MM.1S (cell line): Measurements from ENCODE around the gene RSBN1L.

Source experiments
- DNase-seq: peaks from one replicate; pipeline ENCODE4 v3.0.0-alpha.2; 2015
- H2AFZ ChIP-seq: fragments of 300-600 bp; sonication (generic); 2 replicates; pipeline ENCODE4 v1.6.0; 2016; ENCODE audit warnings: antibody characterized with exemption, low read length
- H3F3A ChIP-seq: fragments of 300-600 bp; sonication (generic); 2 replicates; pipeline ENCODE4 v1.6.1; 2016; ENCODE audit warnings: mild to moderate bottlenecking, antibody characterized with exemption, low read length, moderate library complexity, mixed read lengths; ENCODE audit not compliant: insufficient read depth
- H3K27ac ChIP-seq: fragments of 300-600 bp; sonication (generic); 2 replicates; pipeline ENCODE4 v1.5.1; 2016; ENCODE audit warnings: mild to moderate bottlenecking, low read length
- H3K27me3 ChIP-seq: fragments of 300-600 bp; sonication (generic); replicated peaks from 2 replicates; pipeline ENCODE4 v1.6.0; 2016; ENCODE audit warnings: low read length; ENCODE audit not compliant: insufficient read depth
- H3K36me3 ChIP-seq: fragments of 300-600 bp; sonication (generic); replicated peaks from 2 replicates; pipeline ENCODE4 v1.6.1; 2016; ENCODE audit warnings: mild to moderate bottlenecking, low read length, mixed read lengths; ENCODE audit not compliant: insufficient read depth
- H3K4me1 ChIP-seq: fragments of 300-600 bp; sonication (generic); 2 replicates; pipeline ENCODE4 v1.6.1; 2016; ENCODE audit warnings: low read length, mixed read lengths
- H3K4me2 ChIP-seq: fragments of 300-600 bp; sonication (generic); 2 replicates; pipeline ENCODE4 v1.6.0; 2016; ENCODE audit warnings: low read depth, low read length
- H3K4me3 ChIP-seq: fragments of 300-600 bp; sonication (generic); 2 replicates; pipeline ENCODE4 v1.5.1; 2016; ENCODE audit warnings: low read length, mixed read lengths
- H3K79me2 ChIP-seq: fragments of 300-600 bp; sonication (generic); 2 replicates; pipeline ENCODE4 v1.6.1; 2016; ENCODE audit warnings: mixed run types, low read length, mixed read lengths
- H3K9ac ChIP-seq: fragments of 300-600 bp; sonication (generic); 2 replicates; pipeline ENCODE4 v1.6.1; 2016; ENCODE audit warnings: low read length, mixed read lengths
- H3K9me2 ChIP-seq: fragments of 300-600 bp; sonication (generic); replicated peaks from 2 replicates; pipeline ENCODE4 v1.6.1; 2016; ENCODE audit warnings: mild to moderate bottlenecking, low read length, mixed read lengths; ENCODE audit not compliant: insufficient read depth
- H3K9me3 ChIP-seq: fragments of 300-600 bp; sonication (generic); replicated peaks from 2 replicates; pipeline ENCODE4 v1.6.1; 2016; ENCODE audit warnings: mild to moderate bottlenecking, low read length, mixed read lengths; ENCODE audit not compliant: insufficient read depth
- H4K20me1 ChIP-seq: fragments of 300-600 bp; sonication (generic); 2 replicates; pipeline ENCODE4 v1.6.1; 2016; ENCODE audit warnings: mild to moderate bottlenecking, low read length, moderate library complexity, mixed read lengths; ENCODE audit not compliant: insufficient read depth
- EZH2 ChIP-seq: fragments of 300-600 bp; sonication (generic); optimal IDR thresholded peaks from 2 replicates; pipeline ENCODE3; 2017; ENCODE audit warnings: low read depth, mild to moderate bottlenecking, antibody characterized with exemption, low read length, mixed read lengths
- EZH2phosphoT487 ChIP-seq: fragments of 300-600 bp; sonication (generic); IDR thresholded peaks from 2 replicates; pipeline ENCODE4 v1.6.1; 2018; ENCODE audit warnings: antibody characterized with exemption, low read length
- TF ChIP-seq, protein P1 (sequence below): fragments of 300-600 bp; sonication (generic); IDR thresholded peaks from 2 replicates; pipeline ENCODE4 v1.5.1; 2016; ENCODE audit warnings: antibody characterized with exemption, low read length, mixed read lengths

Gene RSBN1L

DNA sequence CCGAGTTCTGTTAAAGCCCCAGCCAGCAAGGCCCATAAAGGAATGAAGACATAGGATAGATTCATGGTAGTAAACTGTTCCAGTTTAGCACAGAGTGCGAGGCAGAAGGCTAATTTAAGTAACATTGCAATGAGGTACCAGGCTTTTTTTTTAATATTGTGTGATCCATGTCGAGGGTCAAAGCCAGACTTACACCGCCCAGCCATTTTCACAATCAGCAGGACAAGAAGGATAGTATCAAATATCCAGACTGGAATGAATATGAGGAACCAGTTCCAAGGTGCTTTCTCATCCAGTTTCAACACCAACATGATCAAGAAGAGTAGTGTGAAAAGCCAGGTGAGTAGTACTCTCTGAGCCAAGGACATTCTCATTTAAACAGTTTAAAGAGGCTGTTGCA, 97.7 kb downstream of the RSBN1L start:
- Histone ChIP-seq H2AFZ (no peak overlapping the region), H3K4me1 (peaks cover 13% of the 10 kb centered on the region), H3K4me3 (no peak overlapping the region), H3K4me2 (no peak overlapping the region), H3K27ac (no peak overlapping the region), H3K9me3 (no peaks in the 10 kb centered on the region), H3K27me3 (no peaks in the 10 kb centered on the region), H3F3A (peaks cover 4% of the 10 kb centered on the region; the same call in 1 of the 2 replicates), H3K79me2 (peaks cover 40% of the 10 kb centered on the region), H3K9me2 (no peaks in the 10 kb centered on the region), H4K20me1 (no peaks in the 10 kb centered on the region), H3K36me3 (no peaks in the 10 kb centered on the region), H3K9ac (no peak overlapping the region)
- DNase-seq, result no peak
- TF ChIP-seq, protein P1, sequence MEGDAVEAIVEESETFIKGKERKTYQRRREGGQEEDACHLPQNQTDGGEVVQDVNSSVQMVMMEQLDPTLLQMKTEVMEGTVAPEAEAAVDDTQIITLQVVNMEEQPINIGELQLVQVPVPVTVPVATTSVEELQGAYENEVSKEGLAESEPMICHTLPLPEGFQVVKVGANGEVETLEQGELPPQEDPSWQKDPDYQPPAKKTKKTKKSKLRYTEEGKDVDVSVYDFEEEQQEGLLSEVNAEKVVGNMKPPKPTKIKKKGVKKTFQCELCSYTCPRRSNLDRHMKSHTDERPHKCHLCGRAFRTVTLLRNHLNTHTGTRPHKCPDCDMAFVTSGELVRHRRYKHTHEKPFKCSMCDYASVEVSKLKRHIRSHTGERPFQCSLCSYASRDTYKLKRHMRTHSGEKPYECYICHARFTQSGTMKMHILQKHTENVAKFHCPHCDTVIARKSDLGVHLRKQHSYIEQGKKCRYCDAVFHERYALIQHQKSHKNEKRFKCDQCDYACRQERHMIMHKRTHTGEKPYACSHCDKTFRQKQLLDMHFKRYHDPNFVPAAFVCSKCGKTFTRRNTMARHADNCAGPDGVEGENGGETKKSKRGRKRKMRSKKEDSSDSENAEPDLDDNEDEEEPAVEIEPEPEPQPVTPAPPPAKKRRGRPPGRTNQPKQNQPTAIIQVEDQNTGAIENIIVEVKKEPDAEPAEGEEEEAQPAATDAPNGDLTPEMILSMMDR, result no peak
- TF ChIP-seq EZH2, result no peak
- no peak for TF ChIP-seq EZH2phosphoT487

DNA sequence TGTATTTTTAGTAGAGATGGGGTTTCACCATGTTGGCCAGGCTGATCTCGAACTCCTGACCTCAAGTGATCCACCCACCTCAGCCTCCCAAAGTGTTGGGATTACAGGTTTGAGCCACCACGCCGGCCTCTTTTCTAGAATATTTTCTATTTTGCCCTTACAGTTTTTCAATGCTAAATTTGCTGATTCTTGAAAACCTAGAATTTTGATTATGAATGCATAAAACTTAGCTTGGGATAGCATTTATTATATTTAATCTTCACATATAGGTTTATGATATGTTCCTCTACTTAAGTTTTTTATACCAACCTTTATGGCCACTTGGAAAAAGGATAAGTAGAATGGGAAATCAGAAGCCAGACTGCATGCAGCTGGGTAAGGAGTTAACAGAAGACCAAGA, 99.8 kb downstream of the RSBN1L start:
- H3K4me1 ChIP-seq, result peaks cover 19% of the 10 kb centered on the region
- no peaks in the 10 kb centered on the region for H4K20me1 ChIP-seq
- peaks cover 4% of the 10 kb centered on the region; the same call in 1 of the 2 replicates for H3F3A ChIP-seq
- H3K4me2 ChIP-seq, result peak overlapping the region; percentile 87; the same call in 1 of the 2 replicates
- no peak overlapping the region for H3K9ac ChIP-seq
- H3K4me3 ChIP-seq, result no peak overlapping the region
- no peak for TF ChIP-seq EZH2
- TF ChIP-seq, protein P1, result no peak
- no peak for TF ChIP-seq EZH2phosphoT487
- no peak for DNase-seq
- H3K79me2 ChIP-seq, result peaks cover 61% of the 10 kb centered on the region
- no peak overlapping the region for H3K27ac ChIP-seq
- H3K9me2 ChIP-seq, result no peaks in the 10 kb centered on the region
- H3K9me3 ChIP-seq, result no peaks in the 10 kb centered on the region
- no peaks in the 10 kb centered on the region for H3K36me3 ChIP-seq
- no peaks in the 10 kb centered on the region for H3K27me3 ChIP-seq
- no peak overlapping the region for H2AFZ ChIP-seq

DNA sequence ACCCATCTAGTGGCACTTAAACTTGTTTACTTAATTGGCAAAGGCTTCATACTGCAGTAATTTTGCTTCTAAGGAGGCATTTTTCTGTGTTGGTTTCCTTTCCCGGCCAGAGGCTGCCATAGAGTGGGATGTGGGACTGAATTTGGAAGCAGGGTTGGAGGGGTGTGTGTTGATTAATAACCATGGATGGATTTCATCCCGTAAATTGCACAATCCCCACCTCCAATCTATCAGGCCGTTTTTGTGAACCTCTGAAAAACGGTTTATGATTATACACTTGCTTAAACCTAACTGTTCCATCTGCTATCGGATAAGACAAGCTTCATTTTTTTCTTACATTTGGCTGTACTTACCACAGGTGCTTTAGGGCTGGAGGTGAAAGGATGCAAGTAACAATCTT, 100.7 kb downstream of the RSBN1L start:
- TF ChIP-seq EZH2phosphoT487 (no peak), EZH2 (no peak)
- TF ChIP-seq, protein P1, result no peak
- H3K9ac ChIP-seq, result no peak overlapping the region
- no peaks in the 10 kb centered on the region for H3K9me2 ChIP-seq
- no peaks in the 10 kb centered on the region for H4K20me1 ChIP-seq
- no peaks in the 10 kb centered on the region for H3K9me3 ChIP-seq
- H3K27ac ChIP-seq, result no peak overlapping the region
- H3K4me3 ChIP-seq, result peak overlapping the region; percentile 95
- H3F3A ChIP-seq, result no peaks in the 10 kb centered on the region; the same call in 1 of the 2 replicates
- no peaks in the 10 kb centered on the region for H3K36me3 ChIP-seq
- H3K27me3 ChIP-seq, result no peaks in the 10 kb centered on the region
- DNase-seq, result no peak
- H2AFZ ChIP-seq, result no peak overlapping the region
- H3K79me2 ChIP-seq, result peaks cover 61% of the 10 kb centered on the region
- peaks cover 19% of the 10 kb centered on the region for H3K4me1 ChIP-seq
- peak overlapping the region; percentile 87 for H3K4me2 ChIP-seq
